ENCODE results near the gene FUBP1. TPM values are rescaled to one million over a fixed set of nuclear protein-coding genes. Genes with fewer than 3 reads are reported as not detected.
A peak's percentile ranks its signal among the peaks of the same experiment; 100 is the strongest.

Gene FUBP1
- total and polyA plus RNA-seq, 2 donors from 2014 or later: 63.7 to 151 TPM

DNA sequence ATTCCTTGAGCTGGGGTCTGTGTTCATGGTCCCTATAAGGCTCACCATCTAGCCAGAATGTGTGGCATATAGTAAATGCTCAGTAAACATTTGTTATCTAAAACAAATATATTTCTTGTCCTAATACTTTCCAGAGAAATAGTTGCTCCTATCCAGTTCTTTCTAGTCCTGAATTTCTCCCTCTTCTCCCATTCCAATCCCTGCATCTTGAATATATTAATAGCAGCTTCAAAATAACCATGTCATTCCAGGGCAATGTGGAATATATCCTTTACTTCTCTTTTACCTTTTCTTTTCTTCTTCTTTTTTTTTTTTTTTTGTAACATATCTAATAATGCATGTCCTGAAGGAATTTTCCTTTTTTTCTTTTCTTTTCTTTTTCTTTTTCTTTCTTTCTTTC, 36.3 kb upstream of the FUBP1 start:
- Histone ChIP-seq H3K9me3 (ENCODE audit: control insufficient read depth in 2 of 3, insufficient read depth in 1 of 3, low read length in 3 of 3) (no peaks in the 10 kb centered on the region), H3K36me3 (ENCODE audit: control insufficient read depth in 2 of 3, insufficient read depth in 3 of 3, low read length in 3 of 3) (peaks cover 0 to 13% (median 0%) of the 10 kb centered on the region in 3 donors), H3K9ac (ENCODE audit: low read length in 3 of 3) (no peak overlapping the region), H3K4me1 (ENCODE audit: control insufficient read depth in 2 of 3, insufficient read depth in 2 of 3, low read depth in 1 of 3, low read length in 3 of 3) (peaks cover 0 to 11% (median 0%) of the 10 kb centered on the region in 3 donors), H3K4me3 (ENCODE audit: low read length in 3 of 3) (no peak overlapping the region), H3K27me3 (ENCODE audit: control insufficient read depth, insufficient read depth, low read length) (no peaks in the 10 kb centered on the region), H3K27ac (ENCODE audit: low read depth in 2 of 2, low read length in 2 of 2) (no peak overlapping the region)
- TF ChIP-seq, protein P1, sequence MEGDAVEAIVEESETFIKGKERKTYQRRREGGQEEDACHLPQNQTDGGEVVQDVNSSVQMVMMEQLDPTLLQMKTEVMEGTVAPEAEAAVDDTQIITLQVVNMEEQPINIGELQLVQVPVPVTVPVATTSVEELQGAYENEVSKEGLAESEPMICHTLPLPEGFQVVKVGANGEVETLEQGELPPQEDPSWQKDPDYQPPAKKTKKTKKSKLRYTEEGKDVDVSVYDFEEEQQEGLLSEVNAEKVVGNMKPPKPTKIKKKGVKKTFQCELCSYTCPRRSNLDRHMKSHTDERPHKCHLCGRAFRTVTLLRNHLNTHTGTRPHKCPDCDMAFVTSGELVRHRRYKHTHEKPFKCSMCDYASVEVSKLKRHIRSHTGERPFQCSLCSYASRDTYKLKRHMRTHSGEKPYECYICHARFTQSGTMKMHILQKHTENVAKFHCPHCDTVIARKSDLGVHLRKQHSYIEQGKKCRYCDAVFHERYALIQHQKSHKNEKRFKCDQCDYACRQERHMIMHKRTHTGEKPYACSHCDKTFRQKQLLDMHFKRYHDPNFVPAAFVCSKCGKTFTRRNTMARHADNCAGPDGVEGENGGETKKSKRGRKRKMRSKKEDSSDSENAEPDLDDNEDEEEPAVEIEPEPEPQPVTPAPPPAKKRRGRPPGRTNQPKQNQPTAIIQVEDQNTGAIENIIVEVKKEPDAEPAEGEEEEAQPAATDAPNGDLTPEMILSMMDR (IDR thresholded peaks at IDR 0.05; ENCODE audit: borderline replicate concordance, extremely low read depth, insufficient read depth): no peak
- FAIRE-seq (no peak), DNase-seq (no peak)
- intact Hi-C loops (cut with DNase I): no loop called here

DNA sequence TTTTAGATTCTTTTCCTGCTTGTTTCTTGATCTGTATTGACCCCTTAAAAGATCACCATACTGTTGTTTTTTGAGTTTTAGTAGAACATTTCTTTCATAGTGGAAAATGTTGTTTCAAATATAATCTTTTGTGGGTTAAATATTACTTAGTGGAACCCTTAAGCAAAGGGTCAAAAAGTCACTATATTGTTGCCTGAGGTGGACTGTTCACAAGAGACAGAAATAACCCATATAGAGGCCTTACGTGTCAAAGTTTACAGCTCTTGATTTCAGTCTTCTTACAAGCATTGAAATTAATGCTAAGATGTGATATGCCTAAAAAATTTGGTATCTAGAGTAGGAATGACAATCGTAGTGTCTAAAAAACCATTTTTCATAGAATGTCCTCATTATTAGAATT, 32.2 kb upstream of the FUBP1 start:
- Histone ChIP-seq H3K27me3 (ENCODE audit: control insufficient read depth, insufficient read depth, low read length) (no peaks in the 10 kb centered on the region), H3K4me3 (ENCODE audit: low read length in 3 of 3) (no peak overlapping the region), H3K9ac (ENCODE audit: low read length in 3 of 3) (no peak overlapping the region), H3K36me3 (ENCODE audit: control insufficient read depth in 2 of 3, insufficient read depth in 3 of 3, low read length in 3 of 3) (peaks cover 0 to 6% (median 0%) of the 10 kb centered on the region in 3 donors), H3K27ac (ENCODE audit: low read depth in 2 of 2, low read length in 2 of 2) (no peak overlapping the region), H3K4me1 (ENCODE audit: control insufficient read depth in 2 of 3, insufficient read depth in 2 of 3, low read depth in 1 of 3, low read length in 3 of 3) (peaks cover 0 to 11% (median 0%) of the 10 kb centered on the region in 3 donors), H3K9me3 (ENCODE audit: control insufficient read depth in 2 of 3, insufficient read depth in 1 of 3, low read length in 3 of 3) (no peaks in the 10 kb centered on the region)
- DNase-seq (no peak), FAIRE-seq (no peak)
- TF ChIP-seq, protein P1 (IDR thresholded peaks at IDR 0.05; ENCODE audit: borderline replicate concordance, extremely low read depth, insufficient read depth): no peak
- intact Hi-C loops (cut with DNase I): no loop called here

DNA sequence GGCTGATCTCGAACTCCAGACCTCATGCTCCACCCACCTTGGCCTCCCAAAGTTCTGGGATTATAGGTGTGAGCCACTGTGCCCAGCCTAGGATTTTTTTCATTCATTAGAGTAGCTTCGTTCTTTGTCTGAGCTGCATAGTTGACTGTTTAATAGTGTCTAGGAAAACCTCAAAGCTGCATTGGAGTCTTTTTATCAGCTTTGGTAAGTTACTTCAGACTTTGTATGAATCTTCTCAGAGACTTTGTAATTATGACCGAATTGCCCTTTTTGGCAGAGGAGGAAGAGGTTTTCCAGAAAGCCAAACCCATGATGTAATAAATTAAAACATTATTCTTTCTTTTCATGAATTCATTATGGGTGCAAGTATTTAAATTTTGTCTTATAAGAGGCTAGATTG, 31.0 kb upstream of the FUBP1 start:
- FAIRE-seq (no peak), DNase-seq (no peak)
- TF ChIP-seq, protein P1 (IDR thresholded peaks at IDR 0.05; ENCODE audit: borderline replicate concordance, extremely low read depth, insufficient read depth): no peak
- Histone ChIP-seq H3K9me3 (ENCODE audit: control insufficient read depth in 2 of 3, insufficient read depth in 1 of 3, low read length in 3 of 3) (no peaks in the 10 kb centered on the region), H3K36me3 (ENCODE audit: control insufficient read depth in 2 of 3, insufficient read depth in 3 of 3, low read length in 3 of 3) (peaks cover 0 to 4% (median 0%) of the 10 kb centered on the region in 3 donors), H3K4me1 (ENCODE audit: control insufficient read depth in 2 of 3, insufficient read depth in 2 of 3, low read depth in 1 of 3, low read length in 3 of 3) (peaks cover 0 to 11% (median 0%) of the 10 kb centered on the region in 3 donors), H3K27ac (ENCODE audit: low read depth in 2 of 2, low read length in 2 of 2) (no peak overlapping the region), H3K27me3 (ENCODE audit: control insufficient read depth, insufficient read depth, low read length) (no peaks in the 10 kb centered on the region), H3K9ac (ENCODE audit: low read length in 3 of 3) (no peak overlapping the region), H3K4me3 (ENCODE audit: low read length in 3 of 3) (no peak overlapping the region)
- intact Hi-C loops (cut with DNase I): no loop called here

DNA sequence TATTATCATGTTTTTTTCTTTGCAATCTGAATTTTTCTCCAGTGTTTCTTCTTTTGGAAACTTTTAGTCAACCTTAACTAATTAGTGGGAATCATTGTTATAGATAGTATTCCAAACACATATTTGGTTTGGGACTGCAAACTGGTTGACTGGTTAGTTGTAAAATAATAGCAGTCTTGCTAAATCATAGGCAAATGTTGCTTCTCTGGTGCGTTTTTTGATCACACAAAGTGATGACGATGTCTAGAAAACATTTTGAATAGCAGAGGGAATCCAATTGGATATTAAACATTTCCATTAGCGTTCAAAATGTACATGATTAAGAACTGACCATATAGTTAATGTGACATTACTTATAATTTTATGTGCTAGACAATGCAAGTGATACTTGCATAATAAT, 30.4 kb upstream of the FUBP1 start:
- Histone ChIP-seq H3K4me3 (ENCODE audit: low read length in 3 of 3) (peak overlapping the region in 1 of 3 donors; percentile 42), H3K9ac (ENCODE audit: low read length in 3 of 3) (no peak overlapping the region), H3K36me3 (ENCODE audit: control insufficient read depth in 2 of 3, insufficient read depth in 3 of 3, low read length in 3 of 3) (peaks cover 0 to 4% (median 0%) of the 10 kb centered on the region in 3 donors), H3K27me3 (ENCODE audit: control insufficient read depth, insufficient read depth, low read length) (no peaks in the 10 kb centered on the region), H3K9me3 (ENCODE audit: control insufficient read depth in 2 of 3, insufficient read depth in 1 of 3, low read length in 3 of 3) (no peaks in the 10 kb centered on the region), H3K27ac (ENCODE audit: low read depth in 2 of 2, low read length in 2 of 2) (no peak overlapping the region), H3K4me1 (ENCODE audit: control insufficient read depth in 2 of 3, insufficient read depth in 2 of 3, low read depth in 1 of 3, low read length in 3 of 3) (peaks cover 0 to 11% (median 0%) of the 10 kb centered on the region in 3 donors)
- FAIRE-seq: no peak
- TF ChIP-seq, protein P1 (IDR thresholded peaks at IDR 0.05; ENCODE audit: borderline replicate concordance, extremely low read depth, insufficient read depth): no peak
- no peak for DNase-seq
- intact Hi-C loops (cut with DNase I): no loop called here
